ENCODE data around the gene ATP6AP2. TPM values are rescaled to one million over a fixed set of nuclear protein-coding genes. Genes with fewer than 3 reads are reported as not detected.
A peak's percentile ranks its signal among the peaks of the same experiment; 100 is the strongest.
"Not testable (repeated sequence)": the region's sequence is repeated elsewhere in the genome, so short reads cannot be mapped to it uniquely, and the experiment has no call there.

The ATP6AP2 gene
- total RNA-seq, 4 donors from 2014 or later, result 92.6 to 141 (median 122) TPM

GRCh38 chrX:40550066-40550465 lies 30.7 kb upstream of the ATP6AP2 start:
- no peak overlapping the region for H3K4me3 ChIP-seq (ENCODE audit: low read depth, poor library complexity, severe bottlenecking)
- intact Hi-C loops (cut with DNase I; ENCODE audit: low total_unique reads), result no loop called here
- TF ChIP-seq POLR2A (IDR thresholded peaks at IDR 0.05) (no peak), CTCF (IDR thresholded peaks at IDR 0.05) (no peak)
- WGBS, 2 donors, result 43 to 53% methylated on average over 9 of the region's 9 CpGs
- DNase-seq (ENCODE audit: low spot score in 2 of 2), result no peak

DNA sequence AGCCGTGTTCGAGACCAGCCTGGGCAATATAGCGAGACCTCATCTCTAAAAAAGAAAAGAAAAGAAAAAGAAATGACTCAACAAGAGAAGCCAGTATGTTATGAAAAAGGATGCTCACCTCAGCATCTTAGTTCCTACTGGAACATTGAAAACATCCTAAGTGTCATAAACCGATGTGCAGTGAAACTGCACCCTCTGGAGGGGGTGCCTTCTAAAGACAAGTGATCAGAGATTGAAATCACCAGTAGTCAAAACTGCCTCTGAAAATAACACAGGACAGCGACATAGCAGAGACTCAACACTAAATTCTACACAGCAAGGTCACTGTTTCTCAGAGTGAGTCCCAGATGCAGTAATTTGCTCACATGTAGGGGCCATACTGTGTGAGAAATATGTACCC lies 28.0 kb upstream of the ATP6AP2 start:
- no peak overlapping the region for H3K4me3 ChIP-seq (ENCODE audit: low read depth, poor library complexity, severe bottlenecking)
- TF ChIP-seq CTCF (IDR thresholded peaks at IDR 0.05) (no peak), POLR2A (IDR thresholded peaks at IDR 0.05) (no peak)
- no peak for DNase-seq (ENCODE audit: low spot score in 2 of 2)
- intact Hi-C loops (cut with DNase I; ENCODE audit: low total_unique reads), result no loop called here
- WGBS, 2 donors, result 35 to 54% methylated on average over 5 of the region's 5 CpGs

GRCh38 chrX:40558590-40558989 lies 22.2 kb upstream of the ATP6AP2 start:
- WGBS, 2 donors, result 88 to 99% methylated on average over 4 of the region's 4 CpGs
- intact Hi-C loops (cut with DNase I; ENCODE audit: low total_unique reads), result no loop called here
- H3K4me3 ChIP-seq (ENCODE audit: low read depth, poor library complexity, severe bottlenecking), result no peak overlapping the region

DNA sequence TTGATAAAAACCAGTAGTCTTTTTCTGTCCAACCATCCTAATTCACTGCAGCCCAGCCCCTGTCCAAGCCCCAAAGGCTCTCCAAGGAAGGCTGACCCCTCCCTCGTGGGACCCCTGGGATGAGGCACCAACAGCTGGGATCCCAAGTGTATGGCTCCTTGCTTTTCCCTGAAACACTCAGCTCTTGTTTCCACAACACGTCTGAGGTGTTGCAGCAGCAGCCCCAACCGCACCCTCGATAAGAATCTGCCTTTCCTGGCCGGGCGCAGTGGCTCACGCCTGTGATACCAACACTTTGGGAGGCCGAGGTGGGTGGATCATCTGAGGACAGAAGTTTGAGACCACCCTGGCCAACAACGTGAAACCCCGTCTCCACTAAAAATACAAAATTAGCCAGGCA lies 17.0 kb upstream of the ATP6AP2 start:
- DNase-seq (ENCODE audit: low spot score in 2 of 2), result peak in 1 of 2 donors; percentile 68
- 87 to 88% methylated on average over 6 to 10 of the region's 10 CpGs for WGBS, 2 donors
- intact Hi-C loops (cut with DNase I; ENCODE audit: low total_unique reads), result no loop called here
- no peak overlapping the region for H3K4me3 ChIP-seq (ENCODE audit: low read depth, poor library complexity, severe bottlenecking)
- TF ChIP-seq POLR2A (IDR thresholded peaks at IDR 0.05), result no peak
- no peak for TF ChIP-seq CTCF (IDR thresholded peaks at IDR 0.05)

More at GRCh38 chrX:40558590-40558989, 22.2 kb upstream of the ATP6AP2 start:
- DNase-seq (ENCODE audit: low spot score in 2 of 2), result no peak
- TF ChIP-seq CTCF (IDR thresholded peaks at IDR 0.05) (no peak), POLR2A (IDR thresholded peaks at IDR 0.05) (no peak)

DNA sequence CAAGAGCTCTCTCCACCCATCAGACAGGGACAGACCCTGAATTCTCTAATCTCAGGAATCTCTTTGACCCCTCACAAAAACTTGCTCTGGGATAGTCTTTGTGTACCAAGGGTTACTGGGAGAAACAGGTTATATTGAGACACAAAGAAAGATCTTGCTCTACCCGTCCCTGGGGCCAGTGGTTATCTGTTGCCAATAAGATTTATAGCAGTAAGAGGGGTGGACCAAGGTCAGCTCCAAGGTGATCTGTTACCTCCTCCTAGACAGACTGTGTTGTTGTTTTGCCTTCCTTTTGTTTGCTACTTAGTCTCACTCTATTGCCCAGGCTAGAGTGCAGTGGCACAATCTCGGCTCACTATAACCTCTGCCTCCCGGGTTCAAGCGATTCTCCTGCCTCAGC lies 16.3 kb upstream of the ATP6AP2 start:
- intact Hi-C loops (cut with DNase I; ENCODE audit: low total_unique reads), result no loop called here
- TF ChIP-seq POLR2A (IDR thresholded peaks at IDR 0.05) (no peak), CTCF (IDR thresholded peaks at IDR 0.05) (no peak)
- DNase-seq (ENCODE audit: low spot score in 2 of 2), result no peak
- WGBS, 2 donors, result 81 to 82% methylated on average over 4 of the region's 4 CpGs
- H3K4me3 ChIP-seq (ENCODE audit: low read depth, poor library complexity, severe bottlenecking), result no peak overlapping the region

GRCh38 chrX:40570346-40571093 lies 10.2 kb upstream of the ATP6AP2 start:
- no peak overlapping the region for H3K4me3 ChIP-seq (ENCODE audit: low read depth, poor library complexity, severe bottlenecking)
- 66 to 73% methylated on average over 10 of the region's 10 CpGs for WGBS, 2 donors
- TF ChIP-seq POLR2A (IDR thresholded peaks at IDR 0.05) (no peak), CTCF (IDR thresholded peaks at IDR 0.05) (no peak)
- peak in 1 of 2 donors; percentile 70 for DNase-seq (ENCODE audit: low spot score in 2 of 2)
- intact Hi-C loops (cut with DNase I; ENCODE audit: low total_unique reads), result no loop called here

GRCh38 chrX:40571164-40571563 lies 9.6 kb upstream of the ATP6AP2 start:
- DNase-seq (ENCODE audit: low spot score in 2 of 2); H3K4me3 ChIP-seq (ENCODE audit: low read depth, poor library complexity, severe bottlenecking); intact Hi-C loops (cut with DNase I; ENCODE audit: low total_unique reads): not testable (repeated sequence)
- WGBS, 2 donors, result 71 to 73% methylated on average over 5 of the region's 5 CpGs

Measured in lower leg skin (tissue), 4 donors.